Measurements from ENCODE around the gene THEMIS2.
"Not testable (repeated sequence)": the region's sequence is repeated elsewhere in the genome, so short reads cannot be mapped to it uniquely, and the experiment has no call there.

Gene THEMIS2

GRCh38 chr1:27872059-27872801 lies at the start of gene THEMIS2:
Gene THEMIS2, plus strand, starts transcription at chr1:27872544. Its CDS starts 28 bp downstream, at chr1:27872572.
- ATAC-seq: peak; percentile 79 to 84

GRCh38 chr1:27823784-27824183 lies 48.6 kb upstream of the THEMIS2 start:
- ATAC-seq: no peak

GRCh38 chr1:27824411-27824810 lies 47.9 kb upstream of the THEMIS2 start:
- ATAC-seq: no peak

- ATAC-seq: not testable (repeated sequence)
These were observed 42.9 kb upstream of the THEMIS2 start for GRCh38 chr1:27829339-27829960.

- ATAC-seq: peak; percentile 99
These were observed 41.5 kb upstream of the THEMIS2 start, which contains the start of gene PPP1R8 for GRCh38 chr1:27830621-27831440. Gene PPP1R8, plus strand, starts transcription at chr1:27830782. Its CDS starts 54 bp downstream, at chr1:27830836.

GRCh38 chr1:27831568-27832410 lies 40.6 kb upstream of the THEMIS2 start:
- ATAC-seq: no peak

GRCh38 chr1:27832762-27833161 lies 39.6 kb upstream of the THEMIS2 start:
- no peak for ATAC-seq

- ATAC-seq: no peak
These were observed 38.9 kb upstream of the THEMIS2 start for GRCh38 chr1:27833470-27833869.

- ATAC-seq: no peak
These were observed 37.3 kb upstream of the THEMIS2 start for GRCh38 chr1:27835046-27835445.

- no peak for ATAC-seq
These were observed 36.8 kb upstream of the THEMIS2 start for GRCh38 chr1:27835501-27835900.

- ATAC-seq: no peak
These were observed 22.4 kb upstream of the THEMIS2 start for GRCh38 chr1:27849951-27850350.

- no peak for ATAC-seq
These were observed 17.3 kb upstream of the THEMIS2 start for GRCh38 chr1:27855085-27855484.

- ATAC-seq: no peak
These were observed 15.6 kb upstream of the THEMIS2 start for GRCh38 chr1:27856561-27857343.

- ATAC-seq: not testable (repeated sequence)
These were observed 14.8 kb upstream of the THEMIS2 start for GRCh38 chr1:27857552-27857951.

- ATAC-seq: peak; percentile 93 to 95
These were observed 14.0 kb upstream of the THEMIS2 start for GRCh38 chr1:27858072-27858948.

GRCh38 chr1:27858949-27859576 lies 13.3 kb upstream of the THEMIS2 start:
- no peak for ATAC-seq

- ATAC-seq: no peak
These were observed 10.9 kb upstream of the THEMIS2 start for GRCh38 chr1:27861436-27861835.

- ATAC-seq: no peak
These were observed 10.3 kb upstream of the THEMIS2 start for GRCh38 chr1:27862004-27862403.

- ATAC-seq: peak; percentile 33 to 34
These were observed 9.4 kb upstream of the THEMIS2 start for GRCh38 chr1:27862671-27863537.
